ENCODE results near the gene PHYKPL. TPM values are rescaled to one million over a fixed set of nuclear protein-coding genes. Genes with fewer than 3 reads are reported as not detected.
"Not testable (repeated sequence)": the region's sequence is repeated elsewhere in the genome, so short reads cannot be mapped to it uniquely, and the experiment has no call there.

PHYKPL gene
- total RNA-seq, 1 donor from 2014 or later: 29.2 TPM

GRCh38 chr5:178261666-178262600, 29.3 kb upstream of the PHYKPL start:
- DNase-seq (ENCODE audit: low read depth) (no peak), FAIRE-seq (no peak)
- Histone ChIP-seq H3K27me3 (ENCODE audit: control insufficient read depth, insufficient read depth, low read length) (no peaks in the 10 kb centered on the region), H3K36me3 (ENCODE audit: control insufficient read depth, insufficient read depth, low read length) (no peaks in the 10 kb centered on the region), H3K4me3 (ENCODE audit: low read depth, low read length) (no peak overlapping the region)
- no peak for TF ChIP-seq CTCF (IDR thresholded peaks at IDR 0.05; ENCODE audit: insufficient read depth, low read length, severe bottlenecking)

- no peaks in the 10 kb centered on the region for H3K27me3 ChIP-seq (ENCODE audit: control insufficient read depth, insufficient read depth, low read length)
- TF ChIP-seq CTCF (IDR thresholded peaks at IDR 0.05; ENCODE audit: insufficient read depth, low read length, severe bottlenecking): no peak
- no peak for FAIRE-seq
- H3K36me3 ChIP-seq (ENCODE audit: control insufficient read depth, insufficient read depth, low read length): no peaks in the 10 kb centered on the region
- H3K4me3 ChIP-seq (ENCODE audit: low read depth, low read length): no peak overlapping the region
- DNase-seq (ENCODE audit: low read depth): no peak
Measured at GRCh38 chr5:178259623-178260536, 27.3 kb upstream of the PHYKPL start.

GRCh38 chr5:178257650-178258049, 25.0 kb upstream of the PHYKPL start:
- Histone ChIP-seq H3K4me3 (ENCODE audit: low read depth, low read length) (no peak overlapping the region), H3K27me3 (ENCODE audit: control insufficient read depth, insufficient read depth, low read length) (no peaks in the 10 kb centered on the region), H3K36me3 (ENCODE audit: control insufficient read depth, insufficient read depth, low read length) (no peaks in the 10 kb centered on the region)
- no peak for TF ChIP-seq CTCF (IDR thresholded peaks at IDR 0.05; ENCODE audit: insufficient read depth, low read length, severe bottlenecking)
- DNase-seq (ENCODE audit: low read depth): no peak
- no peak for FAIRE-seq

GRCh38 chr5:178256746-178257145, 24.1 kb upstream of the PHYKPL start:
- no peak for DNase-seq (ENCODE audit: low read depth)
- no peaks in the 10 kb centered on the region for H3K27me3 ChIP-seq (ENCODE audit: control insufficient read depth, insufficient read depth, low read length)
- no peak for FAIRE-seq
- no peak for TF ChIP-seq CTCF (IDR thresholded peaks at IDR 0.05; ENCODE audit: insufficient read depth, low read length, severe bottlenecking)
- no peak overlapping the region for H3K4me3 ChIP-seq (ENCODE audit: low read depth, low read length)
- no peaks in the 10 kb centered on the region for H3K36me3 ChIP-seq (ENCODE audit: control insufficient read depth, insufficient read depth, low read length)

- H3K4me3 ChIP-seq (ENCODE audit: low read depth, low read length); FAIRE-seq; H3K36me3 ChIP-seq (ENCODE audit: control insufficient read depth, insufficient read depth, low read length); H3K27me3 ChIP-seq (ENCODE audit: control insufficient read depth, insufficient read depth, low read length); DNase-seq (ENCODE audit: low read depth): not testable (repeated sequence)
Measured at GRCh38 chr5:178253632-178254031, 21.0 kb upstream of the PHYKPL start.

GRCh38 chr5:178252258-178252657, 19.7 kb upstream of the PHYKPL start:
- H3K27me3 ChIP-seq (ENCODE audit: control insufficient read depth, insufficient read depth, low read length): no peaks in the 10 kb centered on the region
- FAIRE-seq (no peak), DNase-seq (ENCODE audit: low read depth) (no peak)

More at GRCh38 chr5:178252258-178252657, 19.7 kb upstream of the PHYKPL start:
- Histone ChIP-seq H3K4me3 (ENCODE audit: low read depth, low read length) (no peak overlapping the region), H3K36me3 (ENCODE audit: control insufficient read depth, insufficient read depth, low read length) (no peaks in the 10 kb centered on the region)
- no peak for TF ChIP-seq CTCF (IDR thresholded peaks at IDR 0.05; ENCODE audit: insufficient read depth, low read length, severe bottlenecking)
